GM18517 (cell line): ENCODE measurements around the gene CD300C.
"Not testable (repeated sequence)": the region's sequence is repeated elsewhere in the genome, so short reads cannot be mapped to it uniquely, and the experiment has no call there.

Experiments used
- ATAC-seq: cut with Tn5 transposase; IDR thresholded peaks from one replicate; pipeline ENCODE4 v1.9.1; 2021; ENCODE audit warnings: mild to moderate bottlenecking, moderate library complexity; ENCODE audit not compliant: unreplicated experiment

The CD300C gene

DNA sequence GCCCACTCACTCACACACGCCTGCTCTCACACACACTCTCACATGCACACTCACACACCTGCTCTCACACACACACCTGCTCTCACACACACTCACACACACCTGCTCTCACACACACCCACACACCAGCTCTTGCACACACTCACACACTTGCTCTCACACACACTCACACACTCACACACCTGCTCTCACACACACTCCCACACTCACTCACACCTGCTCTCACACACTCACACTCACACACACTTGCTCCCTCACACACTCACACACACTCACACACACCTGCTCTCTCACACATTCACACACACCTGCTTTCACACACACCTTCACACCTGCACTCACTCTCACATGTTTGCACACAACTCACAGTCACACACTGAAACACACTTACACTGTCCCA is 17.4 kb upstream of the CD300C start:
- no peak for ATAC-seq

DNA sequence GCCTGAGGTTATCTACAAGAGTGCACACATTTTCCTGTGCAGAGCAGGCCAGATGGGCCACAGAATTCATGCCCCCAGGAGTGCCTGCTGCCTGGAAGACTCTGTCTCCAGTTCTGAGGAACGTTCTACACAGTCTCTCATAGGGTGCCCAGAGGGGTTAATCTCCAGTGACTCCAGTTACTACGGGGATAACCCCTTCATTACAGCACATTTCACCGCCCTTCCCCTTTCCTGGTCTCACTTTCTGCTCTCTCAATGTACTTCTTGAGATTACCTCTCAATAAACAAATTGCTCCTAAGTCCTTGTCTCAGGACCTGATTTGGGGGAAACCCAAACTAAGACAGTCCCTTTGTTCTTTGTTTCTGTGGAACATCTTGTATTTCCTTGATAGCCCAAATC is 15.7 kb upstream of the CD300C start:
- no peak for ATAC-seq

DNA sequence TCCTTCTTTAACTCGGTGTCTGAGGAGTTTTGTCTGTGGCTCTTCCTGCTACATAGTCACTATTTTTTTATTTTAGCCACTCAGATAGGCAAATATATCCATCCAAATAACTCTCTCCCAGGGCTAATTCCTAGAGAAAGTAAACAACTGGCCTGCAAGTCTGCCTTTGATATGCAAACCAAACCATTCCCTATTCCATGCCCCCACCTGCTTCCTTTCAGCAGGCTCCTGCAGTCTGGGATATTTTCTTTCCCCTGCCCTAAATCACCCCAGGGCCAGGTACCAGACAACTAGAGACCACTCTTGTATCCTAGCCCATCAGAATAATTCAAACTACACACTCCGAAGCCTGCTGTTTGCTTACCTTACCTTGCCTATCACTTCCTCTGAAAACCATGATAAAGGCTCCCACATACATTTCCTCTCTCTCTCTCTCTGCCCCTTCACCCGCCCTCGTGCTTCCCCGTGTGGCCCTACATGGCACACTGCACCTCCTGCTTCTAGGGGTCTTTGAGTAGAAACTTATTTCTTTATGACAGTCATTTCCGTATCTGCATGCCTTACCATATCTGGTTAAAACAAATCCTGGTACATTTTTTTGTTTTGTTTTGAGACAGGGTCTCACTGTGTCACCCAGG is 13.1 kb upstream of the CD300C start:
- ATAC-seq = no peak

DNA sequence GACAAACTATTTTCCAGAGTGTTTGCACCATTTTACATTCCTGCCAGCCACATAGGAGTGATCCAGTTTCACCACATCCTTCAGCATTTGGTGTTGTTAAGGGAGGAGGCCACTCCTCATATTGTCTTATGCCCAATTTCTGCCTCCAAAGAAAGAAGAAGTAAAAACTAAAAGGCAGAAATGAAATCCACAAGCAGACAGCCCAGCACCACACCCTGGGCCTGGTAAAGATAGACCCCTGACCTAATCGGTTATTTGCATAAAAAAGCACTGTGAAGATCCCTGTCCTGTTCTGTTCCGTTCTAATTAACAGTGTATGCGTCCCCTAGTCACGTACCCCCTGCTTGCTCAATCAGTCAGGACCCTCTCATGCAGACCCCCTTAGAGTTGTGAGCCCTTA is 12.5 kb upstream of the CD300C start:
- not testable (repeated sequence) for ATAC-seq

DNA sequence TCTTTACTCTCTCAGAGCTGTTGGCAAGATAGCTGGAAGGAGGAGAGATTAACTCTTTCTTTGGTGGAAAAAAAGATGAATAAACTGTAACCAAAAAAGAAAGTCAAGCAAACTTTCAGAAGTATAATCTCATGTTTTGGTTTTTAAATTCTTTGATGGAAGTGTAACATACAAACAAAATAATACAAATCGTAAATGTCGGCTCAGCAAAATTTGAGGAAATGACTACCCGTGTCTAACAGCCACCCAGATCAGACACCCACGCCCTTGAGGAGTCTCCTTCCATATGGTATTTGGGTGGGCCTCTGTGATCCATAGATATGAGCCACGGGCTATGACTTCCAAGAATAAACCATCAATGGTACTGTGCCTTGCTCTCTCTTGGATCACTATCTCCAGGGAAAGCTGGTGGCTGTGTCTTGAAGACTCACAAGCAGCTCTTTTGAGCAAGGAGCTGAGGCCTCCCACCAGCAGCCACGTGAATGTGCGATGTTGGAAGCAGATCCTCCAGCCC is 9.6 kb upstream of the CD300C start:
- no peak for ATAC-seq

DNA sequence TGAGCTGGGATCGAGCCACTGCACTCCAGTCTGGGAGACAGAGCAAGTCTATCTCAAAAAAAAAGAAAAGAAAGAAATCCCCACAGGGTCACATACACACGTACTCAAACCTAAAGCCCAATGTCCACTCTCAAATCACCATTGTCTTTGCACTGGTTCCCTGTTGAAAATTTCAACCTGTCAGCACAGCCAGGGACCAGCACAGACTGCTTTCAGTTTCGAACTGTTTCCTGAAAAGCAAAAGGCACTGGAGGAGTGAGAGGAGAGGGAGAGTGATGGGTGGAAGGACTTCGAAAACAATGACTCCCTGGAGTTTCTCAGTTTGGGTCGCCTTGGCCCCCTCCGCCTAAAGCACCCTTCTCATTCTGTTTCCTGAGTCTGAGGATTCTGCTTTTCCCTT is 9.0 kb upstream of the CD300C start:
- no peak for ATAC-seq

DNA sequence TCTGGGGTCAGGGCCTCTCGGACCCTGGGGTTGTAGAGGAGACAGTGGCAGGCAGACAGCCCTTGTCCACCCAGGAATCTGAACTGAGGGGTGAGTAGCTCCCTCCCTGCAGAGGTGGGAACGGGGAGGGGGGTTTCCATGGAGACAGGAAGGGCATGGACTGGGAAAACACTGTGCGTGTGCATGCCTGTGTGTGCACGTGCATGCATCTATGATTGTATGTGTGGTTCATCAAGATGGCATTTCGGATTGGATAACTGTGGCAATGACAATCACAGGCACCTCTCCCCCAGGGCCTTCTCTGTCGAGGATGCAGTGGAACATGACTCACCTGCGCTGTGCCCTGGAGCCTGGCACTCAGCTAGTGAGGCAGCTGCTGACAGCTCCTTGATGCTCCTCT is 6.1 kb upstream of the CD300C start:
- no peak for ATAC-seq

DNA sequence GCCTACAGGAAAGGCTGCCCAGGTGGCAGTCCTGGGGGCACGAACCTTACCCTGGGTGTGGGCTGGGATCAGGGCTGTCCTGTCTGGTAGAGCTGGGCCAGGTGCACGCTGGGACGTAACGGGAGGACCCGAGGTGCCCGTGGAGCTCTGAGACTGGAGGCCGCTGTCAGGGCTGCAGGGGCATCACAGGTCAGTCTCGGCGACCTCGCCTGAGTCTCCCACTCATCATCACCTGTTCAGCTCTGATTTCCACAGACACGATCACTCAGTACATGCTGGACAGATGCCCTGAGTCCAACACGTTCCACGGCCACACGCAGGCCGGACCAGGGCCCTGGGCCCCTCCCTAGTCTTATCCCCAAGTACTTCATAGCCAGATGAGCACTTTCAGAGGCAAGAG is 4.7 kb upstream of the CD300C start:
- no peak for ATAC-seq

DNA sequence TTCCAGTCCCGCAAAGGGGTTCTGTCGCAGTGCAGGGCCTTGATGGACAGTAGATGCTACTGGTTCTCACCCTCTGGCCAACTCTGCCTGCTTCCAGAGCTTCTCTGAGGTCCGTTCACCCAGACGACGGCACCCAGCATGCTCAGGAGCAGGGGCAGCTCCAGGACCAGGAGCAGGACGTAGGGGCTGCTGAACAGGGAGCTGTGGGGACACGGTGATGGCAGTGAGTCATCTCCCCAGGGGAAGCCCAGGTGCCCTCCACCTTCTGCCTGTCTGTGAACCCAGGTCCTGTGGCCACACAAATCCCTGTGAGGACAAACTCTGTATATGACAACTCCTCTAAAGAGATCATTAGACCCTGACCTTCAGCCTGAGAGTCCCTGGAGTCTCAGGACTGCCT is 3.4 kb upstream of the CD300C start:
- ATAC-seq = no peak

DNA sequence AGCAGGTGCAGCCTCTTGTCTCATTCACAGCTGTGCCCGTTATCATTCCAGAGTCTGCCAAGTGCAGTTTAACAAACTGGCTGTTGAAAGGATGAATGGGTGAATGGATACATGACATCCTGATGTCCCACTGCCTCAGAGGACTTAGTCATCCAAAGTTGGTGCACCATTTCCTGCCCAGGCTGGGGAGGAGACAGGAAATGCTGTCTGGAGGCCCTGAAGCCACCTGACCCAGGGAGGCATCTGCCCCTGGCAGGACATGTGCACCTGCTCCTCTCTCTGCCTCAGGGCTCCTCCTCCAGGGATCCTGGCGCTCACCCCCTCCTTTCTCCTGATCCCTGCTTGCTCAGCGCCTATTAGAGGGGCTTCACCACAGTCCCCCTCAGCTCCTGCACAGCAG is 1.8 kb upstream of the CD300C start:
- no peak for ATAC-seq

DNA sequence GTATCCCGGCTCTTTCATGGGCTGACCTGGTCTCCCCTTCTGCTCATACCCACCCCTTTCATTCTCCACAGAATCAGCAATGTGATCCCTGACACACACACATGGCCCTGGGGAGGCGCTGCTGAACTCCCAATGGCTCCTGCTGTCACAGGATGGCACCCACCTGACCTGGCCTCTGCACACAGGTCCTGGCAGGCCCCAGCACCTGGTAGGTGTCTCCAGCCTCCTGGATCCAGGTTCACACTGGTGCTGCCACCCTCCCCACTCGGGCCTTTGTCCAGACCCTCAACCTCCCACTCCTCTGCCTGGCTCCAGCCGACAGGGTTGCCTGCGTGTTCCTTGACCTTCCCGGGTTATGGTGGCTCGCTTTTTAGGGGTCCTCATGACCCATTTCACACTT is 1.3 kb upstream of the CD300C start:
- no peak for ATAC-seq

DNA sequence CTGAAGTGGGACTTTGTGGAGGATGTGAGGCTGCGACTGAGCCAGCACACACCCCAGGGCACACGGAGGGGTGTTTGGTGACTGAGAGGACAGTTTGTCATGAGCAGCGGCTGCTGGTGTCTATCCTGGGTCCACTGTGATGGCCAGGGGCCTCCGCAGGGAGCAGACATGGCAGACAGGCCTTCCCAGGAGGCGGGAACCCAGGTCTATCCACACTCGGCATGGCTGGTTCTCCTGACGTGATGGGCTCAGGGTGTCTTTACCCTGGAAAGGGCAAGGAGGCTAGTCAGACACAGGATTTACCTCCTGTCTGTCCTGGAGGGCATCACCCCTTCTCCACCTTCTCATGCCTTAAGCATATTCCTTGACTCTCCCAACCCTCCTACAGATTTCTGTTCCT is 671 bp upstream of the CD300C start:
- ATAC-seq = no peak

DNA sequence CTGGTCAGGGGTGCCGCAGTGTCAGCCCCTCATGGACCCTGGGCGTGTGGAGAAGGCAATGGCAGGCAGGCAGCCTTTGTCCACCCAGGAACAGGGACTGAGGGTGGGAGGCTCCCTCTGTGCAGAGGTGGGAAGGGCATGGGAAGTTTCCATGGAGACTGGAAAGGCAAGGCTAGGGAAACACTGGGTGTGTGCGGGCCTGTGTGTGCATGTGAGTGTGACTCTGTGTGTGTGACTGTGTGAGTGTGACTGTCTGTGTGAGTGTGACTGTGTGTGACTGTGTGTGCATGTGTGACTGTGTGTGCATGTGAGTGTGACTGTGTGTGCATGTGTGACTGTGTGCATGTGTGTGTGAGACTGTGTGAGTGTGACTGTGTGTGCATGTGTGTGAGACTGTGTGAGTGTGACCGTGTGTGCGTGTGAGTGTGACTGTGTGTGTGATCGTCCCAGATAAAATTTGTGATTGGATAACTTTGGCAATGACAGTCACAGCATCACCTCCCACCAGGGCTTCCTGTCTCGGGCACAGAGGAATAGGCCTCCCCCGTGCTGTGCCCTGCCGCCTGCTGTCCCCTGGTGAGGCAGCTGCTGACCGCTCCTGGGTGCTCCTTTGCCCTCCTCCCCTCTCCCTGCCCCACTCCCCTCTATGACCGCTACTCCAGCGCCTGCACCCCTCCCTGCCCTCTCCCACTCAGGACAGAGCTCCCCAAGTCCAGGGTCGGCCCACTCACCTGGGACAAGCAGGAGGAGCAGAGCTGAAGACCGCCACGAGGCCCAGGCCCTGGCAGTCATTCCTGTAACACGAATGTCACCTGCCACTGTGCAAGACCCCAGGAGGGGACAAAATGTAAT is 698 bp downstream of the CD300C start:
- ATAC-seq = no peak

DNA sequence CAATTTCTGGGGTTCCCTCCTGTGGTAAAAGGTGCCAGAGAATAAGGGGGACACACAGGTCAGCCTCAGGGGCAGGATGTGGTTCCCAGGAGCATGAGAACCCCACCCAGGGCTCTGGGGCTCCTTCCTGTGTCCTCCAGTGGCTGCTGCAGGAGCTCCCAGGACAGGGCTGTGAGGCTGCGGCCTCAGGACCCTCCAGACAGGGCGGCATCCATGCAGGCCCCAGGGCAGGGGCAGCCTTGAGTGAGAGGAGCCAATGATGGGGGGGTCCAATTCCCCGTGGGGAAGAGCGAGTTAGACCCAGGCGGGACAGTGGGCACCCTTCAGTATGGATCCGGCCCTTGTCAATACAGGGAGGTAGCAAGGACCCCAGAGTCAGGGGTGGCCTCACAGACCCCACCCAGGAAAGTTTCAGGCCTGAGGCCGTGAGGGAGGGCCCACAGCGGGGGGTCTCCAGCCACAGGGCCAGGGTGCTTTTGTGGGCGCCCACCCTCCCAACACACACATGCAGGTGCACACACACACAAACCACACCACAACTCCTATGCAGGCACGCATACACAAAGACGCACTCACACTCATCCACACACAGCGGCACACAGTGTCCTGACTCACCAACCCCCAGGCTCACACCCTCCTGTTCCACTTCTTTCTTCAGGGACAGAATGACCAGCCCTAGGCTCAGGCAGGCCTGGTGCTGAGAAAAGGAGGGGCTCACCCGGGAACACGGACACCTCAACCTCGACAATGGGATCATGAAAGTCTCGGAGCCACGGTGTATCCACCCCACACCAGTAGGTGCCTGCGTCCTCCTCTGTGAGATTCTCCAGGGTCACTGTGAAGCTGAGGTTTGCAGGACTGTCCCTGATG is 1.8 kb downstream of the CD300C start:
- no peak for ATAC-seq

DNA sequence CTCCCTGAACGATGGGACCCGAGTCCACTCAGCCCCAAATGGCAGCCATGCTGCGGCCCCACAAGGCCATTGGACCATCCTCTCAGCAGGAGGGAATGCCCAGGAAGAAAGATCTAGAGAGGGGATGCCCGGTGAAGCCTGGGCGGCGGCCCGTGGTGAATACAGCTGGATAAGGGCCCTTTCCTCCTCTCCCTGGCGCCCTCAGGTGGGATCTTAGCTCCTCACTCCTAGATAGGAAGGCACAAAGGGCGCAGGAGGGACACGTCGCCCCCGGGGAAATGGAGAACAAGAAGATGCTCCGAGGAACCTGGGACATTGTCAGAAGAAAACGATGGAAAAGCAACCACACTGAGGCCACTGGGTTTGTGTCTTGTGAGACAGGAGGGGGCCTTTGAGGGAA is 2.5 kb downstream of the CD300C start:
- ATAC-seq = no peak

DNA sequence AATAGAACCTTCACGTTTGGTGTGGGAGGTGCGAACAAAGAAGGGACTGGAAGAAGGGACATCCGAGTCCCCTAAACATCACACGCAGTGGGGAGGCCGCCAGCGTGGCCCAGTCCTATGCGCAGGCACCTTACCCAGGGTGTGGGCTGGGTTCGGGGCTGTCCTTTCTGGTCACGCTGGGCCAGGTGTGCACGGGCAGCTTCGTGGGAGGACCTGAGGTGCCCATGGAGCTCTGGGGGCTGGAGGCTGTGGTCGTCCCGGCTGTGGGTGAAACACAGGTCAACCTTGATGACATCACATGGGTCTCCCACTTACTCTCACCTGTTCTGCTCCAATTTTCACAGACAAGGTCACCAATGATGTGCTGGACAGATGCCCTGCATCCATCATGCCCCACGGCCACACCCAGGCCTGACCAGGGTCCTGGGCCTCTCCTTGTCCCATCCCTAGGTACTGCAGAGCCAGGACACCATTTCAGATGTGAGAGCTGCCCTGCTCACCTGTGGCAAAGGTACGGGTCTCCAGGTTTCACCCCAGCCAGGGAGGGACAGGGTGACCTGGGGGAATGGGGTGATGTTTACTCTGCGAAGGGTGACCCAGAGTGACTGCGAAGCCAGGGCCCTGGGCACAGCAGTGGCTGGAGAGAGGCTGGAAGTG is 3.1 kb downstream of the CD300C start:
- no peak for ATAC-seq

DNA sequence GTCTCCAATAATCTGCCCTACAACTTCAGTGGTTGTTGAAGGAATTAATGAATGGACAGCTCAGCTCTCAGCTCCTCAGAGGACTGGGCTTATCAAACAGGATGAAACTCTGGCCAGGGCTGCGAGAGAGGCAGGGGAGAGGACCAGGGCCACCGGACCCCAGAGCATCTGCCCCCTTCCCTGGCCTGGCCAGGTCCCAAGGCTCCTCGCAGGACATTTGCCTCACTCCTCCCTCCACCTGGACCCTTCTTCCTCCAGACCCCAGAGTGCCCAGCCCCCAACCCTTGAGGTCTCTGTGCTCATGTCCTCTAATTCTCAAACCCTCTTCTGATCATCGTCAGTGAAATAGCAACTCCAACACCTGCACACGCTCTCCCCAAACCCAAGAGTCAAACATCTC is 3.7 kb downstream of the CD300C start:
- no peak for ATAC-seq

DNA sequence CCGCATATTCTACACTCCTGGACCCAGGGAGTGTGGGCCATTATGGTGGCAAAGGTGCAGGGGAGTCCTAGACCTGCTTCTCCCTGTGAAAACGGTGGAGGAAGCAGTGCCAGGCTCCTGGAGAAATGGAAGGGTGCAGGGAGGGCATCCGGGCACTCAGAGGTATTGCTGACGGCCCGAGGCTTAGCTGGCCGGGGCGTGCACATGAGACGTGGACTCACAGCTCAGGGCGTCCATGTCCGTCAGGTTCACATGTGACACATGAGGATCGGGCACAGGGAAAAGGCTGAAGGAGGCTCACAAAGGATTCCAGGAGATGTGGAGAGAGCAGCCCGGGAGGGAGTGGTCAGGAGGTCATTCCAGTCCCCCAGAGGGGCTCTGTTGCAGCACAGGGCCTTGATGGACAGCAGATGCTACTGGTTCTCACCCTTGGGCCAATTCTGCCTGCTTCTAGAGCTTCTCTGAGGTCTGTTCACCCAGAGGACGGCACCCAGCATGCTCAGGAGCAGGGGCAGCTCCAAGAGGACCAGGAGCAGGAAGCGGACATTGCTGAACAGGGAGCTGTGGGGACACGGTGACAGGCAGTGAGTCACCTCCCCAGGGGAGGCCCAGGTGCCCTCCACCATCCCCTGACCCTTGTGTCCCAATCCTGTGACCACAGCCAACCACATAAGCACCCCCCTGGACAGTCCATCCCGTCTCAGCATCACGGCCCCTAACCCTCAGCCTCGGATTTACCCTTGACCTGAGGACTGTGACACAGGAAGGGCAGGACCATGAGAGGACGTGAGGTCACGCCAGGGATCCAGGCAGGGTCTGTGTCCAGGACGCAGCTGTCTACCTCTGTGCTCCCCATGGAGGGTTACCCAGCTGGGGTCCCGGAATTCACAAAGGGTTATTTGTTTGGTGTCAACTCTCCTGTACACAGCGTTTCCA is 4.5 kb downstream of the CD300C start:
- no peak for ATAC-seq

DNA sequence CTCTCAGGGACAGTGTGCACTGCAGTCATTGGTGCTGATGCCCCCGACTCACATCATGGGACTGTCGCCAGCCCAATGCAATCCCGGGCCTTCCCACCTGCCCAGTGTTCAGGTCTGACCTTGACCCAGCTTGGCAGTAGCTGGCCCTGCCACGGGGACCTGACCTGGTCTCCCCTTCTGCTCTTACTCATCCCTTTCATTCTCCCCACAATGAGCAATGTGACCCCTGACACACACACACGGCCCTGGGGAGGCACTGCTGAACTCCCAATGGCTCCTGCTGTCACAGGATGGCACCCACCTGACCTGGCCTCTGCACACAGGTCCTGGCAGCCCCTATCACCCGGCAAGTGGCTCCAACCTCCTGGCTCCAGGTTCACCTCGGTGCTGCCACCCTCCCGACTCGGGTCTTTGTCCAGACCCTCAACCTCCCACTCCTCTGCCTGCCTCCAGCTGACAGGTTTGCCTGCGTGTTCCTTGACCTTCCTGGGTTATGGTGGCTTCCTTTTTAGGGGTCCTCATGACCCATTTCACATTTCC is 6.6 kb downstream of the CD300C start:
- no peak for ATAC-seq

DNA sequence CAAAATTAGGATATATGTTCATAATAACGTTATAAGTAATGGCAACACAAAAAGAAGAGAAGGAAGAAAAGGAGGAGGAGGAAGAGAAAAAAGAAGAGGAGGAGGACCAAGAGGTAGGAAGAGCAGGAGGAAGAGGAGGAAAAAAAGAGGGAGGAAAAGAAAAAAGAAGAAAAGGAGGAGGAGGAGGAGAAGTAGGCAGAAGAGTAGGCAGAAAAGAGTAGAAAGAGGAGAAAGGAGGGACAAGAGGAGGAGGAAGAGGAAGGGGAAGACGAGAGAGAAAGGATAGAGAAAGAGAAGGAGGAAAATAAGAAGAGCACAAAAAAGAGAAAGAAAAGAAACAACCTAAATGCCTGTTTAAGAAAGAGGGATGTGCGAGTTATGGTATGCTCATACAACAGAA is 9.0 kb downstream of the CD300C start:
- ATAC-seq = no peak
